Skeletal muscle tissue (tissue), 4 donors: ENCODE results near the gene OIP5. TPM values are rescaled to one million over a fixed set of nuclear protein-coding genes. Genes with fewer than 3 reads are reported as not detected.

Source experiments
- H3K27ac ChIP-seq: one replicate; pipeline ENCODE4 v1.7.0; 2013; ENCODE audit warnings: mild to moderate bottlenecking, low read depth, low read length, inconsistent platforms
- H3K27me3 ChIP-seq, 3 donors: one replicate each; pipeline ENCODE4 v1.7.0; 2013; ENCODE audit warnings: low read length in 3 of 3; ENCODE audit not compliant: control insufficient read depth in 3 of 3, insufficient read depth in 3 of 3
- H3K36me3 ChIP-seq, 3 donors: one replicate each; pipeline ENCODE4 v1.7.0; 2013; ENCODE audit warnings: low read length in 3 of 3; ENCODE audit not compliant: control insufficient read depth in 3 of 3, insufficient read depth in 3 of 3
- H3K4me1 ChIP-seq, 3 donors: one replicate each; pipeline ENCODE4 v1.7.0; 2013; ENCODE audit warnings: low read length in 3 of 3, mild to moderate bottlenecking in 3 of 3; ENCODE audit not compliant: control insufficient read depth in 3 of 3, insufficient read depth in 3 of 3
- H3K4me3 ChIP-seq, 3 donors: one replicate each; pipeline ENCODE4 v1.7.0; 2013; ENCODE audit warnings: low read length in 3 of 3
- H3K9ac ChIP-seq, 3 donors: one replicate each; pipeline ENCODE4 v1.7.0; 2013; ENCODE audit warnings: low read length in 3 of 3, mild to moderate bottlenecking in 3 of 3, moderate library complexity in 2 of 3, low read depth in 1 of 3
- H3K9me3 ChIP-seq, 3 donors: one replicate each; pipeline ENCODE4 v1.7.0; 2013; ENCODE audit warnings: low read length in 3 of 3; ENCODE audit not compliant: control insufficient read depth in 3 of 3
- total RNA-seq: library from RNA; depleted of rRNA; stranded (reverse); fragments of >200 nt; gene quantifications from one replicate; pipeline ENCODE4 v1.2.3, GENCODE V29; 2014
- donor health status: Osteomylitis.

The OIP5 gene
- 3.7 TPM for total RNA-seq

DNA sequence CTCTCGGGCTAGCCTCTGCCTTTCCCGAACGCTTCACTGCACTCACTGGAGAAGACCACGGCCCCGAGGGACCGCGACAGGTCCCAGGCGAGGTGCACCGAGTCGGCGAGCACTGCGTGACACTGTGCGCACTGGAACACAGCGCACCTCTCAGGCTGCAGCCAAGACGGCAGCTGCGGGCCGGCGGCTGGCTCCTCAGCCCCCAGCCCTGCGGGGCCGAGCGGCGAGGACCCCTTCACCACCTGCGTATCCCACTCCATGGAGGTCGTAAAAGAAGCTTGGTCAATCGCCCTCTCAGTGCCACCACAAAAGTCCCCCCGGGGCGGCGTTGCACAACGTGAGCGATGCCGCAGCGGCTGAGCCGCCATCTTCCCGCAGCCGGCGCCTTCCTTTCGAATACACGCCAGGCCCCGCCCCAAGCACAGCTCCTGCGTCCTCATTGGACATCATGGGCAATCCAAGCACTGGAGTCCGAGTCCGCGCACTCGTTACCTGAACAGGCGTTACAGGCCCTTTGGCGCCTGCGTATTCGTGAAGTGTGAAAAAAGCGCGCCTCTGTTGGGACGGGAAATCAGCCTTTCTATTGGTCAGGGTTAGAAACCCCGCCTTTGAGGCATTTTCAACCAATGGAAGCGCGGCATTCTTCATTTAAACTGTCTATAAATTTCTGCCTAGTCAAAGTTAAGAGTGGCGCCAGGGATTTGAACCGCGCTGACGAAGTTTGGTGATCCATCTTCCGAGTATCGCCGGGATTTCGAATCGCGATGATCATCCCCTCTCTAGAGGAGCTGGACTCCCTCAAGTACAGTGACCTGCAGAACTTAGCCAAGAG lies at the start of gene OIP5, which contains the start of gene NUSAP1:
OIP5 (minus strand) TSS at position 398 of the 832 bp plus-strand sequence; CDS start at position 368, 30 bp downstream.
NUSAP1 (plus strand) TSS at position 688 of the 832 bp plus-strand sequence; CDS start at position 765, 77 bp downstream.
- Histone ChIP-seq H3K9ac (peak within 1 kb of the TSS; percentile 81 to 89 (median 85)), H3K4me1 (peaks cover 14 to 18% (median 16%) of the 10 kb centered on the region in 3 donors), H3K27me3 (no peaks in the 10 kb centered on the region), H3K4me3 (peak within 1 kb of the TSS; percentile 89 to 100 (median 92)), H3K9me3 (no peaks in the 10 kb centered on the region), H3K27ac (peak within 1 kb of the TSS; percentile 90), H3K36me3 (no peaks in the 10 kb centered on the region)

DNA sequence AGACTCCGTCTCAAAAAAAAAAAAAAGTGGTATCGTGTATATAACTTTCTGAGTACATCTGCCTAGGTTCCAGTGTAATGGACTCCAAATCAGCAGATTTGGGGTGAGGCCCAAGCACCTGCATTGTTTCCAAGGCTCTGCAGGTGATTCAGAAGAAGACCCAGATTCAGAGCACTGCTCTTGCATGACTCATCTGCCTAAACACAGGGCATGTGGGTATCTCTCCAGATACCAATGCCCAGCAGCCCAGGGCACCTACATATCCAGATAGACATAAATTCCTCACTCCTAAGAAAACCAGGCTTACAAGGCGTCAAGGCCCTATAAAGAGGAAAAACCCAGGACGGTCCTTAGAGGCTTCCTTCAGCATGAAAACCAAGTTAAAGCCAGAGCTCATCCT lies 45.6 kb upstream of the OIP5 start:
- Histone ChIP-seq H3K4me1 (no peaks in the 10 kb centered on the region), H3K4me3 (no peak overlapping the region), H3K27ac (no peak overlapping the region), H3K27me3 (no peaks in the 10 kb centered on the region), H3K9ac (no peak overlapping the region), H3K9me3 (no peaks in the 10 kb centered on the region), H3K36me3 (peaks cover 3 to 7% (median 4%) of the 10 kb centered on the region in 3 donors)

DNA sequence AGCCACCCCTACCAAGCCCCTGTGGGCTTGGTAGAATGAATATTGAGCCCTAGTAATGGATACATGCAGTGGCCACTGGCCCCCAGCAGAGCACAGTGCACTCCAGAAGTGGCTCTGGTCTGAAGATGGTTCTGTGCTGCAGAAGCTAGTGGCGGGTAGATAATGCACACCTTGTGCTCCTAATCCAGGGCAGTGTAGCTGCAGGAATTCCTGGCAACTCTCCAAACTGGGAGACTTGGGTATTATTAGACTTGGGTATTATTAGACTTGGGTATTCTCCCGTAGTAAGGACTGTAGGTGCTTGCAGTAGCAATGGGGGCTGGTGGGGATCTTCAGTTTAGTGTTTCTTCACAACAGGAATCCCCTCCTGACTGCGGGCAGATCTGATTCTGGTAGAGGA lies 35.0 kb upstream of the OIP5 start:
- Histone ChIP-seq H3K9ac (peak overlapping the region in 2 of 3 donors; percentile 20 to 33), H3K27me3 (no peaks in the 10 kb centered on the region), H3K4me1 (peaks cover 8 to 16% (median 12%) of the 10 kb centered on the region in 3 donors), H3K36me3 (peaks cover 4 to 10% (median 8%) of the 10 kb centered on the region in 3 donors), H3K27ac (peak overlapping the region; percentile 12), H3K4me3 (no peak overlapping the region), H3K9me3 (no peaks in the 10 kb centered on the region)

DNA sequence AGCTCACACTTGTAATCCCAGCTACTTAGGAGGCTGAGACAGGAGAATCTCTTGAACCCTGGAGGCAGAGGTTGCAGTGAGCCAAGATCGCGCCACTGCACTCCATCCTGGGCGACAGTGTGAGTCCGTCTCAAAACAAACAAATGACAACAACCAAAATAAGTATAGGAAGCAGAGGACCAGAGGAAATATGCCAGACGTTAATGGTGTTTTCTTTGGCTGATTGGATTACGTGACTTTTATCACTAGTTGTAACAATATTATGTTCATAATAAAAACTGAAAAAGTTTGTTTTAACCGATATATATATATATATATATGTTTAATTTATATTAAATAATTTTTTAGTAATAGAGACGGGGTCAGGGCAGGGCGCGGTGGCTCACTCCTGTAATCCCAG lies 22.0 kb upstream of the OIP5 start:
- Histone ChIP-seq H3K9me3 (no peaks in the 10 kb centered on the region), H3K9ac (no peak overlapping the region), H3K4me1 (peaks cover 0 to 5% (median 0%) of the 10 kb centered on the region in 3 donors), H3K27me3 (no peaks in the 10 kb centered on the region), H3K4me3 (no peak overlapping the region), H3K27ac (no peak overlapping the region), H3K36me3 (peaks cover 10 to 16% (median 13%) of the 10 kb centered on the region in 3 donors)

DNA sequence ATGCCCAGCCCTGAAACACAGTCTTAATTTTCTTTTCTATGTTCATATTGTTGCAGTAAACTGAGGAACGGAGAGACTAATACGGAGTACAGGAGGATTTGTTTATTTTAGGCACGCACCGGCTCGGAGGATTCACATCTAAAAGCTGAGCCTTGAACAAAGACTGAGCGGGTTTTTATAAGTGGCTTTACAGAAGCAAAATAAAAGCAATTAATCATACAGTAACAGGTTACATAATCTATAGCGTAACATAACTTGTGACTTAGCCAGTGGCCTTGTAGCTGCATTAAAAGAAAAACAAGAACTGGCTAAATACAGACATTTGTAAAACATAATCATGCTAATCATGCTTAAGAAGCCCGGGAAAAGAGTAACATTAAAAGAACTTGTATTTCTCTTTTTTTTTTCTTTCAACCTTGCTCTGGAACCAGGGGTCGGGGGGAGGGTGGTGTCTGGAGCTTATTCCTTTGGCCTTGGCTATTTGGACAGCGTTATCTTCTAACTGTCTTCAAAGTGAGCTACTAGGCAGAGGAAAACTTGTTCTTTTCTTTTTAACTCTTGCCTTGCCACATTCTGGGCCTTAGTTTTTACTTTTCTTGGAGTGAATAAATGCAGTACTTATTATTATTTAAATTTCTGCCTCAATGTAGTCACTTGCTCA lies 17.8 kb upstream of the OIP5 start:
- Histone ChIP-seq H3K9me3 (no peaks in the 10 kb centered on the region), H3K4me1 (peaks cover 4 to 11% (median 5%) of the 10 kb centered on the region in 3 donors), H3K27me3 (no peaks in the 10 kb centered on the region), H3K27ac (peak overlapping the region; percentile 95), H3K4me3 (no peak overlapping the region), H3K36me3 (peaks cover 0 to 6% (median 3%) of the 10 kb centered on the region in 3 donors), H3K9ac (no peak overlapping the region)

DNA sequence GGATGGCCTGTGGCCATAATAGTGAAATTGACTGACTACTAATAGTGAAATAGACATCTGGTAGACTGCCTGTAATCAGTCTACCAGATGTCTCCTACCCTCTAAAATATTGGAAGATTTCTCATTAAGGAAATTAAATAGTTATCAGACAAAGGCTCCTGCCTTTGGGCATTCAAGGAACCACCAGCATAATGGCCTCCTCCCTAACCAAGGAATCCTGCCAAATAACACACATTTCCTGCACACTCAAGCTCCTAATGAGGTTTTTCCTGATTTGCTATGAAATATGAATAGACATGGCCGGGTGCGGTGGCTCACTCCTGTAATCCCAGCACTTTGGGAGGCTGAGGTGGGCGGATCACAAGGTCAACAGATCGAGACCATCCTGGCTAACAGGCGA lies 14.8 kb upstream of the OIP5 start:
- no peak overlapping the region for H3K9ac ChIP-seq
- H3K4me3 ChIP-seq = no peak overlapping the region
- peaks cover 4 to 11% (median 5%) of the 10 kb centered on the region in 3 donors for H3K4me1 ChIP-seq
- no peaks in the 10 kb centered on the region for H3K9me3 ChIP-seq
- no peak overlapping the region for H3K27ac ChIP-seq
- H3K27me3 ChIP-seq = no peaks in the 10 kb centered on the region
- peaks cover 0 to 6% (median 3%) of the 10 kb centered on the region in 3 donors for H3K36me3 ChIP-seq

DNA sequence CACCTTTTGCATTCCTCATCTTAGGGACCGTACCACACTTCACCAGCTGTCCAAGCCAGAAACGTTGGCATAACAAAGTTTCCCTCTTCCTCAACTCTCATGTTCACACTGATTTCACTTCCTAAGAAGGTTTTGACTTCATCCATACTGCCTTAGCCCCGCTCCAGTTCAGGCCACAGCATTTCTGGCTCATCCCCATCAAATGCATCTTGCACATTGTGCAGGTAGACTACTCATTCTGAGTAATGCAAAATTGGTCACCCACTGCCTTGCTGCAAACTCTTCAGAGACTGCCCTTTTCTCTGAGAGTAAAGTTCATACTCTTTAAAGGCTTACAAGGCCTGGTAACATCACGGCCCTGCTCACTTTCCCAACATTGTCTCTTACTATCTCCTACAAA lies 9.1 kb upstream of the OIP5 start:
- no peaks in the 10 kb centered on the region for H3K9me3 ChIP-seq
- peaks cover 0 to 3% (median 0%) of the 10 kb centered on the region in 3 donors for H3K4me1 ChIP-seq
- H3K36me3 ChIP-seq = no peaks in the 10 kb centered on the region
- H3K27ac ChIP-seq = no peak overlapping the region
- no peak overlapping the region for H3K4me3 ChIP-seq
- H3K27me3 ChIP-seq = no peaks in the 10 kb centered on the region
- H3K9ac ChIP-seq = no peak overlapping the region

DNA sequence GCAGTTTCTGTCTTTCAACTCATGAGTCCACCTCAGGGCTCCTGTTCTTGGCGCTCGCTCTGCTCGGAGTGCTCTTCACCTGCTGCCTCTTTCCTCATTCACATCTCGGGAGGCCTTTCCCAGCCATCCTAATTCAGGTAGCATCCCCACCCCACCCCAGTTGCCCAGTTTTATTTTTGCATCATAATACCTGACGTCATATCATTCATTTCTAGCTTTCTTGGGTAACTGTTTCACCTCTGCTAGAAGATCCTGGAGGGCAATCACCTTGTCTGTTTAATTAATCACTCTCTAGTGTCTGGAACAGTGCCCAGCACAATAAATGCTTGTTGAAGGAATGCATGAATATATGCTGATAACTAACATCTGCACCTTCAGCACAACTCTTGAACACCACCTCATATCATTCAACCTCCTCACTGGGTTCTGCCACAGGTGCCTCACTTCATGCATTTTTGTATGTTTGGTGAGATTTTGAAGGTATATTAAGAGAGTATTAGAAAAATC lies 7.9 kb upstream of the OIP5 start:
- no peak overlapping the region for H3K27ac ChIP-seq
- no peak overlapping the region for H3K4me3 ChIP-seq
- H3K9me3 ChIP-seq = no peaks in the 10 kb centered on the region
- peaks cover 0 to 3% (median 0%) of the 10 kb centered on the region in 3 donors for H3K4me1 ChIP-seq
- no peak overlapping the region for H3K9ac ChIP-seq
- H3K36me3 ChIP-seq = no peaks in the 10 kb centered on the region
- H3K27me3 ChIP-seq = no peaks in the 10 kb centered on the region

DNA sequence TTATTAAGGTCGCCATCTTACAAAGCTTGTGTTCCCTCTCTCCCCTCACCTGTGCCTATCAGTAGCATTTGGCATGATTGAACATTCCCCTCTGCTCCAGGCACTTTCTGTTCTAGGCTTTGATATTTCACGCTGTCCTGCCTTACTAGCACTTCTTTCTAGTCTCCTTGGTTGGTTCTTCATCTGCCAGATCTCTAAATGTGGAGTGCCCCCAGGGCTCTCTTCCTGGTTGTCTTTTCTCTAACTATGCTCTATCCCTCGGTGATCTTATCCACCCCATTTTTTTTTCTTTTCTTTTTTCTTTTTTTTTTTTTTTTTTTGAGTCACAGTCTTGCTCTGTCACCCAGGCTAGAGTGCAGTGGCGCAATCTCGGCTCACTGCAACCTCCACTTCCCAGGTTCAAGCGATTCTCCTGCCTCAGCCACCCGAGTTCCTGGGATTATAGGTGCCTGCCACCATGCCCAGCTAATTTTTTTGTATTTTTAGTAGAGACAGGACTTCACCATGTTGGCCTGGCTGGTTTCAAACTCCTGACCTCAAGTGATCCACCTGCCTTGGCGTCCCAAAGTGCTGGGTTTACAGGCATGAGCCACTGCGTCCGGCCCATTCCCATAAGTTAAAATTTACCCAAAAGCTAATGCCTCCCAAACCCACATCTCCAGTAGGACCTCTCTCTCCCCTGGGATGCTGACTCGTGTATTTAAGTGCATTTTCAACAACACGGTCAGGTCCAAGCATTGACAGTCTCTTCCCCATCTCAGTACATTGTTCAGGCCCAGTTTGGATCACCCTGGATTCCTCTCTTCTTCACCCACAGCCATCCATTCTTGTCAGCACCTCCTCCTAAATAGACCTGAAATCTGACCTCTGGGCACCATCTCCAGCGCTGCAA lies 5.5 kb upstream of the OIP5 start:
- Histone ChIP-seq H3K4me3 (no peak overlapping the region), H3K27me3 (no peaks in the 10 kb centered on the region), H3K9ac (no peak overlapping the region), H3K27ac (no peak overlapping the region), H3K9me3 (no peaks in the 10 kb centered on the region), H3K4me1 (peaks cover 4 to 16% (median 9%) of the 10 kb centered on the region in 3 donors), H3K36me3 (no peaks in the 10 kb centered on the region)
